Astrocyte (in vitro differentiated cells and primary cell): ENCODE results near the gene AUTS2. TPM values are rescaled to one million over a fixed set of nuclear protein-coding genes. Genes with fewer than 3 reads are reported as not detected.
A peak's percentile ranks its signal among the peaks of the same experiment; 100 is the strongest.

Source experiments
- DNase-seq: peaks from one replicate; pipeline ENCODE4 v3.0.0-alpha.2; 2010; ENCODE audit warnings: low read depth
- FAIRE-seq: peaks from 2 replicates; lab custom pipeline; 2011; peaks lifted over from hg19 to GRCh38; lab: Jason Lieb, UNC
- H2AFZ ChIP-seq: 2 replicates; pipeline ENCODE4 v1.6.0; 2012; ENCODE audit warnings: low read depth, low read length, inconsistent platforms
- H3K27ac ChIP-seq: 2 replicates; pipeline ENCODE4 v1.5.1; 2011; ENCODE audit warnings: low read depth, low read length, inconsistent platforms
- H3K27me3 ChIP-seq: 2 replicates; pipeline ENCODE4 v1.6.0; 2011; ENCODE audit warnings: low read length, inconsistent platforms; ENCODE audit not compliant: insufficient read depth
- H3K36me3 ChIP-seq: 2 replicates; pipeline ENCODE4 v1.5.1; 2011; ENCODE audit warnings: low read length, inconsistent platforms; ENCODE audit not compliant: insufficient read depth
- H3K4me1 ChIP-seq: 2 replicates; pipeline ENCODE4 v1.5.1; 2011; ENCODE audit warnings: low read length, inconsistent platforms; ENCODE audit not compliant: insufficient read depth
- H3K4me2 ChIP-seq: 2 replicates; pipeline ENCODE4 v1.6.0; 2012; ENCODE audit warnings: low read length, inconsistent platforms
- H3K4me3 ChIP-seq: 2 replicates; pipeline ENCODE4 v1.5.1; 2011; ENCODE audit warnings: low read depth, mild to moderate bottlenecking, low read length, inconsistent platforms; ENCODE audit not compliant: insufficient read depth
- H3K79me2 ChIP-seq: 2 replicates; pipeline ENCODE4 v1.6.0; 2012; ENCODE audit warnings: mild to moderate bottlenecking, low read length, inconsistent platforms; ENCODE audit not compliant: insufficient read depth
- H3K9ac ChIP-seq: 2 replicates; pipeline ENCODE4 v1.6.0; 2012; ENCODE audit warnings: mild to moderate bottlenecking, low read length, inconsistent platforms
- H3K9me3 ChIP-seq: 2 replicates; pipeline ENCODE4 v1.5.1; 2012; ENCODE audit warnings: low read depth, mild to moderate bottlenecking, low read length, inconsistent platforms; ENCODE audit not compliant: insufficient read depth
- H4K20me1 ChIP-seq: 2 replicates; pipeline ENCODE4 v1.6.0; 2012; ENCODE audit warnings: low read length, inconsistent platforms; ENCODE audit not compliant: insufficient read depth
- H3K27ac Mint-ChIP-seq: one replicate; pipeline ENCODE4 v1.8.0; 2021; ENCODE audit warnings: mild to moderate bottlenecking, mixed read lengths; ENCODE audit not compliant: unreplicated experiment
- H3K27me3 Mint-ChIP-seq: one replicate; pipeline ENCODE4 v1.8.0; 2021; ENCODE audit warnings: low read depth, mixed read lengths; ENCODE audit not compliant: unreplicated experiment
- H3K36me3 Mint-ChIP-seq: one replicate; pipeline ENCODE4 v1.8.0; 2021; ENCODE audit warnings: low read depth, mixed read lengths; ENCODE audit not compliant: unreplicated experiment
- H3K4me1 Mint-ChIP-seq: one replicate; pipeline ENCODE4 v1.8.0; 2021; ENCODE audit warnings: low read depth, mixed read lengths; ENCODE audit not compliant: unreplicated experiment
- H3K4me3 Mint-ChIP-seq: one replicate; pipeline ENCODE4 v1.8.0; 2021; ENCODE audit warnings: mild to moderate bottlenecking, moderate library complexity, mixed read lengths; ENCODE audit not compliant: unreplicated experiment
- H3K9me3 Mint-ChIP-seq: one replicate; pipeline ENCODE4 v1.8.0; 2021; ENCODE audit warnings: mild to moderate bottlenecking, mixed read lengths; ENCODE audit not compliant: unreplicated experiment
- EZH2 ChIP-seq: IDR thresholded peaks from 2 replicates; pipeline ENCODE4 v1.6.1; 2012; ENCODE audit warnings: mild to moderate bottlenecking, low read length, inconsistent platforms; ENCODE audit not compliant: insufficient read depth
- total RNA-seq: library from RNA; stranded (reverse); gene quantifications from 2 replicates; pipeline ENCODE4 v1.2.1, GENCODE V29; 2021
- TF ChIP-seq, protein P1 (sequence below): IDR thresholded peaks from 2 replicates; pipeline ENCODE4 v1.5.1; 2011; ENCODE audit warnings: low read depth, mild to moderate bottlenecking, inconsistent platforms, low read length, moderate library complexity; ENCODE audit not compliant: insufficient read depth

The AUTS2 gene
- total RNA-seq, 1 donor from 2014 or later: 73.2 TPM

DNA sequence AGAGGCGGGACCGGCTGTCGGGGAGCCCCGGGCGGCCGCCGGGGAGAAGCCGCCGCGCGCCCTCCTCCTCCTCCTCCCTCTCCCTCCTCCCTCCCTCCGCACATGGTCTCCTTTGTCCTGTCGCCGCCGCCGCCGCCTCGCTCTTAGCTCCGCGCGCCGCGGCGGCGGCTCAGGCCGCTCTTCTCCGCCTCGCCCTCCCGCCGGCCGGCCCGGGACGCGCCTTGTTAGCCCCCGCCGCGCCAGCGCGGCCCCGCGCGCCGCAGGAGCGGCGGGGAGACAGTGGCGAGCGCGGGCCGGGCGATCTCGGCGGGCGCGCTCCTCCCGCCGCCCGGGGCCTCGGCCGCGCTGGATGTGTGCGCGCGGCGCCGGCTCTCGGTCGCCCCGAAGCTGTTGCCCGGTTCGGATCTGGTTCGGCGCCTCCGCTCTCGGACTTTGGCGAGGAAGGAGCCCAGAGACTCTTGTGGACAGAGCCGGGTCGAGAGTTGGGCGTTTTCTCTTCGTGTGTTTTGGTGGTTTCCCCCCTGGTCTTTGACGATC lies 1096.2 kb downstream of the AUTS2 start:
- Histone ChIP-seq H3K36me3 (peaks cover 5% of the 10 kb centered on the region), H4K20me1 (peaks cover 33% of the 10 kb centered on the region), H3K27ac (peak overlapping the region; percentile 83), H3K4me3 (peak overlapping the region; percentile 78), H2AFZ (peak overlapping the region; percentile 57), H3K79me2 (peaks cover 48% of the 10 kb centered on the region), H3K27me3 (no peaks in the 10 kb centered on the region), H3K9ac (peak overlapping the region; percentile 92), H3K4me2 (peak overlapping the region; percentile 93), H3K9me3 (no peaks in the 10 kb centered on the region), H3K4me1 (peaks cover 5% of the 10 kb centered on the region)
- Mint-ChIP-seq H3K36me3 (no peaks in the 10 kb centered on the region), H3K9me3 (no peaks in the 10 kb centered on the region), H3K27me3 (no peaks in the 10 kb centered on the region), H3K27ac (peak overlapping the region; percentile 80), H3K4me1 (peaks cover 19% of the 10 kb centered on the region), H3K4me3 (peak overlapping the region; percentile 99)
- FAIRE-seq: no peak
- no peak for TF ChIP-seq EZH2
- TF ChIP-seq, protein P1, sequence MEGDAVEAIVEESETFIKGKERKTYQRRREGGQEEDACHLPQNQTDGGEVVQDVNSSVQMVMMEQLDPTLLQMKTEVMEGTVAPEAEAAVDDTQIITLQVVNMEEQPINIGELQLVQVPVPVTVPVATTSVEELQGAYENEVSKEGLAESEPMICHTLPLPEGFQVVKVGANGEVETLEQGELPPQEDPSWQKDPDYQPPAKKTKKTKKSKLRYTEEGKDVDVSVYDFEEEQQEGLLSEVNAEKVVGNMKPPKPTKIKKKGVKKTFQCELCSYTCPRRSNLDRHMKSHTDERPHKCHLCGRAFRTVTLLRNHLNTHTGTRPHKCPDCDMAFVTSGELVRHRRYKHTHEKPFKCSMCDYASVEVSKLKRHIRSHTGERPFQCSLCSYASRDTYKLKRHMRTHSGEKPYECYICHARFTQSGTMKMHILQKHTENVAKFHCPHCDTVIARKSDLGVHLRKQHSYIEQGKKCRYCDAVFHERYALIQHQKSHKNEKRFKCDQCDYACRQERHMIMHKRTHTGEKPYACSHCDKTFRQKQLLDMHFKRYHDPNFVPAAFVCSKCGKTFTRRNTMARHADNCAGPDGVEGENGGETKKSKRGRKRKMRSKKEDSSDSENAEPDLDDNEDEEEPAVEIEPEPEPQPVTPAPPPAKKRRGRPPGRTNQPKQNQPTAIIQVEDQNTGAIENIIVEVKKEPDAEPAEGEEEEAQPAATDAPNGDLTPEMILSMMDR: no peak
- DNase-seq: peak; percentile 29

DNA sequence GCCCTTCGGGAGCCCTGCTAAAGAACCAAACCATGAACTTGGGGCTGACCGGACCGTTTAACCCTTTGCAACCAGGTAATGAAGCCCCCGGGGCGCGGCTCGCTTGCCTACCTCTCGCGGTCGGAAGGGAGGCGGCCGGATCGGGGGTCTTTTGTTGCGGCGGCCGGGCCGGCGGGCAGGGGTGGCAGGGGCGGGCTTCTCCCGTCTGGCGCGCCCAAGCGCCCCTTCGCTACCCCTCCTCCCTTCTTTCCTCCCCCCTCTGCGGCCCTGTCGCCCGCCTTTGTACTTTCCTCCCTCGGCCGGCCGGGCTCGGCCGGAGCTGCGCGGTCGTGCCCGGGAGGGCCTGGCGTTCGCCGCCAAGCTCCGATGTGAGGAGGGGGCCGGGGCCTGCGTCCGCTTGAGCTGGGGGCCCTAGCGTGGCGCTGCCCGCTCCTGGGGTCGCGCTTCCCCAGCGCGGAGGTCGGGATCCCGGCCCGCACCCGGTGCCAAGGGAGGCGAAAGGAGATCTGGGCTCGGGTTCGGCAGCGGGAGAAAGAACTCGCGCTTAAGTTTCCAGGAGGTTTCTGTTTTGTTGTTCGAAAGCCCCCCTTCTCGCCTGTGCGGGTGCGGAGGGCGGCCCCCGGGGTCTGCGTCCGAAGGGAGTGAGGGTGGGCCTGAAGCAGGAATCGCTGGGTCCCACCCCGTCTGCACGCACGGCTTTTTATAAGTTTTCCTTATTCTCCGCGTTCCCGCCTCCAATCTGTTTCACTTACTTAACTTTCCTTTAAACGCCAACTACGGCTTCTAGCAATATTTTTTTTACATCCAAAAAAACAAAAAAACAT lies 1096.9 kb downstream of the AUTS2 start:
- peak overlapping the region; percentile 78 for H3K4me3 ChIP-seq
- H3K4me2 ChIP-seq: peak overlapping the region; percentile 93
- FAIRE-seq (peak; percentile 13), DNase-seq (no peak)
- peak overlapping the region; percentile 57 for H2AFZ ChIP-seq
- Mint-ChIP-seq H3K9me3 (no peaks in the 10 kb centered on the region), H3K27ac (peak overlapping the region; percentile 95), H3K36me3 (no peaks in the 10 kb centered on the region), H3K4me1 (peaks cover 19% of the 10 kb centered on the region), H3K4me3 (peak overlapping the region; percentile 99), H3K27me3 (no peaks in the 10 kb centered on the region)
- H3K4me1 ChIP-seq: peaks cover 5% of the 10 kb centered on the region
- TF ChIP-seq EZH2: no peak
- TF ChIP-seq, protein P1: no peak
- H3K9ac ChIP-seq: peak overlapping the region; percentile 92
- H3K9me3 ChIP-seq: no peaks in the 10 kb centered on the region
- H3K79me2 ChIP-seq: peaks cover 55% of the 10 kb centered on the region
- peak overlapping the region; percentile 83 for H3K27ac ChIP-seq
- H3K36me3 ChIP-seq: peaks cover 5% of the 10 kb centered on the region
- peaks cover 40% of the 10 kb centered on the region for H4K20me1 ChIP-seq
- H3K27me3 ChIP-seq: no peaks in the 10 kb centered on the region

DNA sequence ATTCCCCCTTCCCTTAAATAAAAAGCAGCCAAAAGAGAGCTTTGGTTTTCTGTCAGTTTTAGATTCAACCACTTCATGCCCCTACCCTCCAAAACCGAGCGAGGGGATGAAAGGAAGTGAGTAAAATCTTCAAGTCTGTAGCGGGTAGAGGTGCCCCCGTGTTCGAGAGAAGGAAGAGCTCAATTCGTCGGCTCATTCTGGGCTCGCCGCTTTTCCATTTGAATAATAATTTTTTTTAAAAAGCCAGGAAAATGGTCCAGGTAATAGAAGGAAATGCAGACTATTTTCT lies 1097.5 kb downstream of the AUTS2 start:
- no peaks in the 10 kb centered on the region for H3K27me3 Mint-ChIP-seq
- H3K9me3 Mint-ChIP-seq: no peaks in the 10 kb centered on the region
- Histone ChIP-seq H3K27me3 (no peaks in the 10 kb centered on the region), H3K4me2 (peak overlapping the region; percentile 93), H3K79me2 (peaks cover 60% of the 10 kb centered on the region), H2AFZ (peak overlapping the region; percentile 57), H3K4me1 (peaks cover 5% of the 10 kb centered on the region), H3K9ac (peak overlapping the region; percentile 92), H3K9me3 (no peaks in the 10 kb centered on the region), H4K20me1 (peaks cover 46% of the 10 kb centered on the region), H3K4me3 (peak overlapping the region; percentile 78), H3K27ac (peak overlapping the region; percentile 83), H3K36me3 (peaks cover 5% of the 10 kb centered on the region)
- TF ChIP-seq EZH2: no peak
- TF ChIP-seq, protein P1: no peak
- H3K36me3 Mint-ChIP-seq: no peaks in the 10 kb centered on the region
- peak overlapping the region; percentile 99 for H3K4me3 Mint-ChIP-seq
- DNase-seq (no peak), FAIRE-seq (no peak)
- H3K27ac Mint-ChIP-seq: peak overlapping the region; percentile 95
- peaks cover 19% of the 10 kb centered on the region for H3K4me1 Mint-ChIP-seq
